ENCODE measurements around the gene GRIK3.

DNA sequence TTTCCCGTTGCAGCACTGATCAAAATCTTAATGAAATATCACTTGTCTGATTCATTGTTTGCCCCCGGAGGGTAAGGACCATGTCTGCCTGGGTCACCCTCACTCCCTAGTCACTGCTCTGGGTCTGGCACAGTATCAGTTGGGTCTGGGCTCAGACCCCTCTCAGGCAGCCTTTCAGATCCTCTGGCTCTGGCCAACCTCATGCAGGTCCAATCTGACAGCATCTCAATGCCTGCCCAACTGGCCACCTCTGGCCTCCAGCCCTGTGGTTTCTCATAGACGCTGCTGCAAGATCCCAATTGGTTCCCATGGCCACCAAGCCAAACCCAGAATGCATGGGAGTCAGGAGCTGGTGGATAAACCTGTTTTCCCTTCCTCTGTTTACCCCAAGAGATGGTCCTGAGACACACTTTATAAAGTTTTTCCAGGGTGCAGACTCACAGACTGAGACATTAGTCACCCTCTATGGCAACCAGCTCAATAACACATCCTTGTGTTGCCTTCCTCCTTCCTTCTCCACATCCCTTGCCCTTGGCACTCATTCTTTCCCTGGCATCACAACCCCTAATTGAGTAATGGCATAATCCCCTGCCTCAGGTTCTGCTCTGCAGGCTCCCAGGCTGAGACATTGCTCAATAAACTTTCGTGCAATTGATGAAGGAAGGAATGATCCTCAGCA is 199.2 kb downstream of the GRIK3 start:
- TF ChIP-seq RAD21 (IDR thresholded peaks at IDR 0.05; ENCODE audit: low read depth) = no peak
- no peak for TF ChIP-seq NFIC (IDR thresholded peaks at IDR 0.05)
- TF ChIP-seq, protein P1, sequence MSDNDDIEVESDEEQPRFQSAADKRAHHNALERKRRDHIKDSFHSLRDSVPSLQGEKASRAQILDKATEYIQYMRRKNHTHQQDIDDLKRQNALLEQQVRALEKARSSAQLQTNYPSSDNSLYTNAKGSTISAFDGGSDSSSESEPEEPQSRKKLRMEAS (IDR thresholded peaks at IDR 0.05) = no peak
- no peak for TF ChIP-seq CEBPB (IDR thresholded peaks at IDR 0.05)
- no peak for TF ChIP-seq EGR1 (IDR thresholded peaks at IDR 0.05)
- no peak for TF ChIP-seq YY1 (IDR thresholded peaks at IDR 0.05; ENCODE audit: low read depth)
- TF ChIP-seq TAF1 (IDR thresholded peaks at IDR 0.05; ENCODE audit: low read depth) = no peak
- no peak for TF ChIP-seq CREB1 (IDR thresholded peaks at IDR 0.05; ENCODE audit: low read depth)
